NK-92 treated with Interleukin-12 subunit alpha and Interleukin-12 subunit beta, amount 100 ng/mL, for 24 hours (cell line): ENCODE measurements around the gene AIMP2.
"Not testable (repeated sequence)": the region's sequence is repeated elsewhere in the genome, so short reads cannot be mapped to it uniquely, and the experiment has no call there.

ENCODE experiments used
- DNase-seq: peaks from one replicate; lab custom pipeline; 2025; lab: John Stamatoyannopoulos, UW

The AIMP2 gene

GRCh38 chr7:6026011-6026819, 17.1 kb downstream of the AIMP2 start:
- DNase-seq = no peak

GRCh38 chr7:6026820-6027311, 17.8 kb downstream of the AIMP2 start:
- no peak for DNase-seq

- DNase-seq = no peak
Measured at GRCh38 chr7:6027806-6028365, 18.8 kb downstream of the AIMP2 start.

- DNase-seq = no peak
Measured at GRCh38 chr7:6028563-6028962, 19.5 kb downstream of the AIMP2 start.

- DNase-seq = no peak
Measured at GRCh38 chr7:6030988-6031387, 21.9 kb downstream of the AIMP2 start, which contains the start of gene ANKRD61. TSS of gene ANKRD61 (plus strand) at chr7:6031376. CDS start at chr7:6031376, 0 bp downstream.

GRCh38 chr7:6031567-6031966, 22.5 kb downstream of the AIMP2 start:
- no peak for DNase-seq

GRCh38 chr7:6032167-6032566, 23.1 kb downstream of the AIMP2 start:
- DNase-seq = no peak

- DNase-seq = no peak
Measured at GRCh38 chr7:6032641-6033040, 23.6 kb downstream of the AIMP2 start.

GRCh38 chr7:6035165-6035564, 26.1 kb downstream of the AIMP2 start:
- DNase-seq = no peak

GRCh38 chr7:6035686-6036085, 26.6 kb downstream of the AIMP2 start:
- DNase-seq = no peak

GRCh38 chr7:6049780-6050179, 40.7 kb downstream of the AIMP2 start:
- no peak for DNase-seq

- DNase-seq = not testable (repeated sequence)
Measured at GRCh38 chr7:6051185-6051584, 42.1 kb downstream of the AIMP2 start.

- DNase-seq = no peak
Measured at GRCh38 chr7:6056616-6057015, 47.5 kb downstream of the AIMP2 start.

- no peak for DNase-seq
Measured at GRCh38 chr7:6057316-6058129, 48.5 kb downstream of the AIMP2 start.

- DNase-seq = not testable (repeated sequence)
Measured at GRCh38 chr7:6059941-6060340, 50.9 kb downstream of the AIMP2 start.

- no peak for DNase-seq
Measured at GRCh38 chr7:6071406-6071805, 62.3 kb downstream of the AIMP2 start.
